ENCODE data around the gene ERFE. TPM values are rescaled to one million over a fixed set of nuclear protein-coding genes. Genes with fewer than 3 reads are reported as not detected.

The ERFE gene
- total RNA-seq, 2 donors from 2014 or later: 0.33 to 1.5 TPM

DNA sequence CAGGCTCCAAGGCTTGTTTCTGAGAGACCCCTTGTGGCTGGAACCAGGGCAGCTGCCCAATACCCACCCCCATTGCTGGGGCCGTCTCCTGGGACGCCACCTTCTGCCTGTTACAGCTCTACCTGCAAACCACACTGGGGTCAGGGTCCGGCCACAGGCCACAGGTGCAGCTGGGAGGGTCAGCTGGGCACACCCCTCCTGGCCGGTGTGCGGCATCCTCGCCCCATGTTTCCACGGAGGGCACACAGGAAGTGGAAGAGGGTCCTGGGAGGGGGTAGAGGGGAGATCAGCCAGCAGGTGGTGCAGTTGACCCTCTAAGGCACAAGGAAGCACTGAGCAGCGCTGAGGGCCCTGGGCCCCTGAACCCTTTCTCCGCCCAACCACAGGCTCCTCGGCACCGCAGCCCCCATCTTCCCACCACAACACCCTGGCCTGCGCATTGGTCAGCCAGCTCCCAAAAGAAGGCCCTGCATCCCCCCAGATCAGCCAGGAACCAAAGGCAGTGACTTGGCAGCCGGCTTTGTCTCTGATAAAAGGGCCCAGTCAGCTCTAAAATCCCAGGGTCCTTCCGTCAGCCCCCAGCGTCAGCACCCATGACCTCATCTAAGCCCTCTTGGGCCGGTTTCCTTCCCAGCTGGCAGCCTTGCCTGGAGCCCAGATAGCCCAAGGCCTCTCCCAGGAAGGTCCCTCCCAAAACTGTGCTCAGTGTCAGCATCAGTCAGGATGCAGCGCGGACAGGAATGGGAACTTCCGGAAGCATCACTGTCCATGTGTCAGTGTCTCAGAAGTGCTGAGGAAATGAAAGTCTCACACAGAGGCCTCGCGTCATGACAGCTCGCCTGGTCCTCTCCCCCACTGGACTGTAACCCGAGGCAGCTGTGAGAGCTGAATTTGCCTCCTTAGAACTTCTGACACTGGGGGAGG is 1.7 kb downstream of the ERFE start:
- Histone ChIP-seq H3K4me1 (peaks cover 0 to 21% of the 10 kb centered on the region in 2 donors), H3K27ac (no peak overlapping the region), H3K36me3 (no peaks in the 10 kb centered on the region), H3K27me3 (peaks cover 0 to 5% of the 10 kb centered on the region in 2 donors), H3K4me3 (no peak overlapping the region), H3K9me3 (no peaks in the 10 kb centered on the region)
- TF ChIP-seq, protein P1, sequence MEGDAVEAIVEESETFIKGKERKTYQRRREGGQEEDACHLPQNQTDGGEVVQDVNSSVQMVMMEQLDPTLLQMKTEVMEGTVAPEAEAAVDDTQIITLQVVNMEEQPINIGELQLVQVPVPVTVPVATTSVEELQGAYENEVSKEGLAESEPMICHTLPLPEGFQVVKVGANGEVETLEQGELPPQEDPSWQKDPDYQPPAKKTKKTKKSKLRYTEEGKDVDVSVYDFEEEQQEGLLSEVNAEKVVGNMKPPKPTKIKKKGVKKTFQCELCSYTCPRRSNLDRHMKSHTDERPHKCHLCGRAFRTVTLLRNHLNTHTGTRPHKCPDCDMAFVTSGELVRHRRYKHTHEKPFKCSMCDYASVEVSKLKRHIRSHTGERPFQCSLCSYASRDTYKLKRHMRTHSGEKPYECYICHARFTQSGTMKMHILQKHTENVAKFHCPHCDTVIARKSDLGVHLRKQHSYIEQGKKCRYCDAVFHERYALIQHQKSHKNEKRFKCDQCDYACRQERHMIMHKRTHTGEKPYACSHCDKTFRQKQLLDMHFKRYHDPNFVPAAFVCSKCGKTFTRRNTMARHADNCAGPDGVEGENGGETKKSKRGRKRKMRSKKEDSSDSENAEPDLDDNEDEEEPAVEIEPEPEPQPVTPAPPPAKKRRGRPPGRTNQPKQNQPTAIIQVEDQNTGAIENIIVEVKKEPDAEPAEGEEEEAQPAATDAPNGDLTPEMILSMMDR (IDR thresholded peaks at IDR 0.05): peak in 1 of 2 donors; percentile 47
- no peak for DNase-seq (ENCODE audit: low spot score)

DNA sequence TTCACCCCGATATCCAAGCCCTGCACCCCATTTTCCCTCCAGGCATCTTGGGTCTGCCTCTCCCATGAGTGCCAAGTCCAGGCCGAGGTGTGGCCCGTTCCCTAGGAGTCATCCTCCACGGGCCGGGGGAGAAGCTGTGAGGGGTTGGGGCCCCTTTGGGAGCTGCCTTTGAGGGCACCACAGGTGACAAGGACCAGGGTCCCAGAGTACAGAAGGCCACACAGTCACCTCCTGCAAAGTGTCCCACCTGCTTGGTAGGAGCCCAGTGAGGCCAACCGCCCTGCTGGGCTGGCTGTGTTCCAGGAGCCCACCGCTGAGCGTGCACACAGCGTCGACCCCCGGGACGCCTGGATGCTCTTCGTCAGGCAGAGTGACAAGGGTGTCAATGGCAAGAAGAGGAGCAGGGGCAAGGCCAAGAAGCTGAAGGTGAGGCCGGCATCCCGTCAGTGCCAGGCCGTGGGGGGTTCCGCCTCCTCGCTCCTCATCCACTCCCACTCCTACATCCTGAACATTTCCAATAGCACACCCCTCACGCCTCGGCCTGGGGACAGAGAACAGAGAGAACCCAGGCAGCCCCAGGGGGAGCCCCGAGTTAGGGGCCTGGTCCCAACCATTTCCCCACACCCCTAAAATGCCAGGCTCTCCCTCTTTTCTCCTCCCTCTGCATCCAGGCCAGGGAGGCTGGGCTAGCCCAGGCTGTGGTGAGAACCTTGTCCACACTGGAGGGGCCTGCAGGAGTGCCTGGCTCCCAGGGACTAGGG is 2.7 kb downstream of the ERFE start:
- DNase-seq (ENCODE audit: low spot score): no peak
- no peak overlapping the region for H3K27ac ChIP-seq
- H3K4me1 ChIP-seq: peaks cover 0 to 21% of the 10 kb centered on the region in 2 donors
- H3K9me3 ChIP-seq: no peaks in the 10 kb centered on the region
- peaks cover 0 to 5% of the 10 kb centered on the region in 2 donors for H3K27me3 ChIP-seq
- no peaks in the 10 kb centered on the region for H3K36me3 ChIP-seq
- no peak overlapping the region for H3K4me3 ChIP-seq
- TF ChIP-seq, protein P1 (IDR thresholded peaks at IDR 0.05): no peak

DNA sequence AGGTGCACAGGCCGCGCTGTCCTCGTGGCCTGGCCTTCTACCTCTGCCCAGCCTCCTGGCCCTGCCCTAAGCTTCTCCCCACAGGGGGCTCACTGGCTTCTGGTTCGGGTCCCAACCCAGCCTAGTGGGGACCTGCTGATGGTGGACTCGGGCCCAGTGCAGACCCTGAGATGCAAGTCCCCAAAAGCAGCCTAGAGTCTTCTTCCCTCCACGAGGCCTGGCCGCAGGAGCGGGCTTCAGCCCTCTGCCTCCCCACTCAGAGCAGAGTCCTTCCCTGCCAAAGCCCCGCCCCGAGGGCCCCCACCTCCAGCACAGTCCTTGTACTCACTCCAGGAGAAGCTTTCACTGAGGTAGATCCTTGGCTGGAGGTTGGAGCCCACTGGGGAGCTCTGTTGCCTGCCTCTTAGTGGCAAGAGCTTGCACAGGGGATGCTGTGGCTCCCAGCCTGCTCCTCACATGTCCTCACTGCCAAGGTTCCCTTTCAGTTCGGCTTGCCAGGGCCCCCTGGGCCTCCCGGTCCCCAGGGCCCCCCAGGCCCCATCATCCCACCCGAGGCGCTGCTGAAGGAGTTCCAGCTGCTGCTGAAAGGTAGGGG is 3.6 kb downstream of the ERFE start:
- Histone ChIP-seq H3K4me3 (no peak overlapping the region), H3K27me3 (peaks cover 0 to 5% of the 10 kb centered on the region in 2 donors), H3K4me1 (peaks cover 0 to 21% of the 10 kb centered on the region in 2 donors), H3K27ac (no peak overlapping the region), H3K36me3 (no peaks in the 10 kb centered on the region), H3K9me3 (no peaks in the 10 kb centered on the region)
- TF ChIP-seq, protein P1 (IDR thresholded peaks at IDR 0.05): no peak
- DNase-seq (ENCODE audit: low spot score): no peak

DNA sequence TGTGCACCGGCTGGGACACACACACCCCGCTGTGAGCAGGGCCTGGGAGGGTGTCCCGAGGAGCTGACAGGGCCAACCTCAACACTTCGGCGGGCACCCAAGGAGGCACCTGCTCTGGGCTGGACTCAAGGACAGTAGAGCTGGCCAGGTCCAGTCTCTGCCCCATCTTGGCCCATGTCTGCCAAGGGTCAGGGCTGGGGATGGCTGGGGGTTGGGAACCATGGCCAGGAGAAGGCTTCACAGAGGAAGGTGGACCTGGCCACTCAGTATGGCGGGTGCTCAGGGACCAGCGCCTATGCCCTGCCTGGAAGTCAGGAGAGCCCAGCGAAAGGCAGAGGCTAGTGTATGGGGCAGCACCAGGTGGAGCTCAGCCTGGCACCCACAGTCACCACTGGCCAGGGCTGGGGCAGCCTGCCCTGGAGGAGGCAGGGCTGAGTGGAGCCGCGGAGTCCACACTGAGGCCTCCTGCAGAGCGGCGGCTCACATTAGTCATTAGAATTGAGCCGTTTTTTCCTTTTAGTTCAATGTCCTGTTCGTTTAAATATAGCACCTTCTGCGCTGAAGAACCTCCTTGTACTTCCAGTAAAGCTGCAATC is 4.2 kb downstream of the ERFE start:
- Histone ChIP-seq H3K36me3 (peaks cover 5% of the 10 kb centered on the region), H3K4me1 (peaks cover 0 to 21% of the 10 kb centered on the region in 2 donors), H3K4me3 (no peak overlapping the region), H3K27me3 (peaks cover 0 to 5% of the 10 kb centered on the region in 2 donors), H3K27ac (no peak overlapping the region), H3K9me3 (no peaks in the 10 kb centered on the region)
- TF ChIP-seq, protein P1 (IDR thresholded peaks at IDR 0.05): no peak
- DNase-seq (ENCODE audit: low spot score): no peak

DNA sequence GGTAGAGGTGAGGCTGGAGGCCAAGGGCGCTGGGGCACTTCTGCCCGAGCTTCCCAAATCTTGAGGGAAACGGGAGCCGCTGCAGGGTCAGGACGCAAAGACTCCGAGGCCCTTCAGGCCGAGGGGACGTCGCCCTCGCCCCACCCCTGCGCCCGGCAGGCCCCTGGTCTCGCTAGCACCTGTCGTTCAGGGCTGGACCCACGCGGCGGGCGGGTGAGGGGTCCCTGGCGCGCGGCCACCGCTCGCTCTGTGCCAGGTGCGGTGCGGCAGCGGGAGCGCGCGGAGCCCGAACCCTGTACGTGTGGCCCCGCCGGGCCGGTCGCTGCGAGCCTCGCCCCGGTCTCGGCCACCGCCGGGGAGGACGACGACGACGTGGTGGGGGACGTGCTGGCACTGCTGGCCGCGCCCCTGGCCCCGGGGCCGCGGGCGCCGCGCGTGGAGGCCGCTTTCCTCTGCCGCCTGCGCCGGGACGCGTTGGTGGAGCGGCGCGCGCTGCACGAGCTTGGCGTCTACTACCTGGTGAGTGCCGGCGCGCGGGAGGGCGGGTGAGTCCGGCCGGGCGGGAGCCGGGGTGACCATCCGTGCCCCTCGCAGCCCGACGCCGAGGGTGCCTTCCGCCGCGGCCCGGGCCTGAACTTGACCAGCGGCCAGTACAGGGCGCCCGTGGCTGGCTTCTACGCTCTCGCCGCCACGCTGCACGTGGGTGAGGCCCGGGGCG is 4.9 kb downstream of the ERFE start:
- H3K36me3 ChIP-seq: peaks cover 9% of the 10 kb centered on the region
- H3K27ac ChIP-seq: no peak overlapping the region
- H3K27me3 ChIP-seq: peaks cover 0 to 5% of the 10 kb centered on the region in 2 donors
- TF ChIP-seq, protein P1 (IDR thresholded peaks at IDR 0.05): no peak
- H3K4me3 ChIP-seq: peak overlapping the region in 1 of 2 donors; percentile 32
- H3K9me3 ChIP-seq: no peaks in the 10 kb centered on the region
- H3K4me1 ChIP-seq: peaks cover 0 to 17% of the 10 kb centered on the region in 2 donors
- DNase-seq (ENCODE audit: low spot score): no peak

All from right atrium auricular region (tissue), 2 donors.